ENCODE results near the gene FA2H.
"Not testable (repeated sequence)": the region's sequence is repeated elsewhere in the genome, so short reads cannot be mapped to it uniquely, and the experiment has no call there.

DNA sequence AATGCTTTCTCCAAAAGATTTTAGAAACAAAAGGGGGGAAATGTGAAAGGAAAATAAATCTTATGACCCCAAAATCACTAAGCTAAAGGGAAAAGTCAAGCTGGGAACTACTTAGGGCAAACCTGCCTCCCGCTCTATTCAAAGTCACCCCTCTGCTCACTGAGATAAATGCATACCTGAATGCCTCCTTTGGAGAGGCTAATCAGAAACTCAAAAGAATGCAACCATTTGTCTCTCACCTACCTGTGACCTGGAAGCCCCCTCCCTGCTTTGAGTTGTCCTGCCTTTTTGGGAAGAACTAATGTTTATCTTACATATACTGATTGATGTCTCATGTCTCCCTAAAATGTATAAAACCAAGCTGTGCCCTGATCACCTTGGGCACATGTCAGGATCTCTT is 36.6 kb upstream of the FA2H start:
- TF ChIP-seq CTCF (IDR thresholded peaks at IDR 0.05 in 4 of 5, conservative IDR thresholded peaks at IDR 0.05 in 1 of 5); POLR2A (IDR thresholded peaks at IDR 0.05): not testable (repeated sequence)

Data from gastrocnemius medialis (tissue), 4 donors.